HCT116 (cell line): Measurements from ENCODE around the gene FGF3. TPM values are rescaled to one million over a fixed set of nuclear protein-coding genes. Genes with fewer than 3 reads are reported as not detected.

Source experiments
- ATAC-seq: fragments of 200-7000 bp; cut with Tn5 transposase; 2 replicates; pipeline ENCODE4 v1.9.1; 2020; ENCODE audit warnings: mild to moderate bottlenecking, moderate library complexity
- BruUV-seq: library from RNA; stranded (reverse); fragments of 400-500 nt; replicated peaks from 2 replicates; lab custom pipeline; 2021; lab: Mats Ljungman, UMichigan
- CTCF ChIA-PET: fragments of 300-600 bp; sonication (Branson Sonifier 250); formaldehyde crosslinking; loops from one replicate; lab custom pipeline; 2021; ENCODE audit warnings: antibody characterized with exemption; lab: Charles Lee
- POLR2A ChIA-PET: fragments of 300-600, 350-600 bp; sonication (Branson Sonifier 250); formaldehyde crosslinking; loops from one replicate; lab custom pipeline; 2021; ENCODE audit warnings: antibody characterized with exemption; lab: Charles Lee
- RAD21 ChIA-PET, 2 experiments: fragments of 300-600 bp; sonication (Branson Sonifier 250); formaldehyde crosslinking; loops; one replicate each; lab custom pipeline; 2023; ENCODE audit warnings: low total read pairs in 2 of 2; ENCODE audit not compliant: uncharacterized antibody in 2 of 2, unreplicated experiment in 2 of 2, low non-redundant PET in 1 of 2; lab: Charles Lee
- DNase-seq: peaks from one replicate; pipeline ENCODE4 v3.0.0-alpha.2; 2010; ENCODE audit warnings: low read depth, low spot score
- H2AFZ ChIP-seq: fragments of 200-600 bp; shearing (Covaris generic), sonication (generic); 2 replicates; pipeline ENCODE4 v1.6.1; 2017; ENCODE audit warnings: low read depth, mixed run types, mixed read lengths, antibody characterized with exemption, low read length; ENCODE audit not compliant: poor library complexity, severe bottlenecking
- H3K27ac ChIP-seq: 2 replicates; pipeline ENCODE4 v1.5.1; 2012; ENCODE audit warnings: low read depth, low read length
- H3K27me3 ChIP-seq: fragments of 200-600 bp; sonication (generic); 2 replicates; pipeline ENCODE4 v1.6.1; 2016; ENCODE audit warnings: mixed run types, low read length, mixed read lengths; ENCODE audit not compliant: insufficient read depth
- H3K36me3 ChIP-seq, 2 experiments: fragments of 200-500 bp in 1 of 2; fragments of 200-600 bp in 1 of 2; sonication (Bioruptor generic) in 1 of 2; sonication (generic) in 1 of 2; 2 replicates each; pipeline versions ENCODE4 v1.5.1 to v1.6.1; 2014 to 2016; ENCODE audit warnings: low read length in 2 of 2, inconsistent platforms in 1 of 2, mixed read lengths in 1 of 2, mixed run types in 1 of 2; ENCODE audit not compliant: insufficient read depth in 2 of 2, control insufficient read depth in 1 of 2
- H3K4me1 ChIP-seq, 2 experiments: fragments of 200-600 bp in 1 of 2; sonication (generic) in 1 of 2; 2 replicates each; pipeline versions ENCODE4 v1.5.1 to v1.6.1; 2012 to 2017; ENCODE audit warnings: low read length in 2 of 2, inconsistent platforms in 1 of 2, mild to moderate bottlenecking in 1 of 2, mixed read lengths in 1 of 2, mixed run types in 1 of 2, moderate library complexity in 1 of 2; ENCODE audit not compliant: insufficient read depth in 2 of 2, control insufficient read depth in 1 of 2
- H3K4me2 ChIP-seq: fragments of 200-600 bp; sonication (generic); 2 replicates; pipeline ENCODE4 v1.6.1; 2017; ENCODE audit warnings: mixed run types, low read length, mixed read lengths
- H3K4me3 ChIP-seq, 2 experiments: fragments of 200-600 bp in 1 of 2; sonication (generic) in 1 of 2; replicated peaks in 1 of 2; 2 replicates each; pipeline ENCODE4 v1.5.1; 2011 to 2016; ENCODE audit warnings: low read length in 2 of 2, control low read depth in 1 of 2, low read depth in 1 of 2, mild to moderate bottlenecking in 1 of 2, mixed read lengths in 1 of 2, mixed run types in 1 of 2
- H3K79me2 ChIP-seq: fragments of 200-600 bp; sonication (generic); 2 replicates; pipeline ENCODE4 v1.6.1; 2017; ENCODE audit warnings: mild to moderate bottlenecking, mixed run types, low read length, moderate library complexity, mixed read lengths; ENCODE audit not compliant: insufficient read depth
- H3K9ac ChIP-seq: fragments of 200-600 bp; sonication (generic); 2 replicates; pipeline ENCODE4 v1.6.1; 2016; ENCODE audit warnings: low read length, mixed read lengths
- H3K9me2 ChIP-seq: fragments of 200-600 bp; sonication (generic), shearing (Covaris generic); 2 replicates; pipeline ENCODE4 v1.6.1; 2017; ENCODE audit warnings: mixed run types, mild to moderate bottlenecking, moderate library complexity; ENCODE audit not compliant: insufficient read depth
- H3K9me3 ChIP-seq, 2 experiments: fragments of 200-500 bp in 1 of 2; fragments of 200-600 bp in 1 of 2; sonication (Bioruptor generic) in 1 of 2; sonication (generic) in 1 of 2; 2 replicates each; pipeline ENCODE4 v1.6.1; 2014 to 2017; ENCODE audit warnings: low read length in 2 of 2, mixed read lengths in 2 of 2, inconsistent platforms in 1 of 2, low read depth in 1 of 2, mild to moderate bottlenecking in 1 of 2, mixed run types in 1 of 2, moderate library complexity in 1 of 2; ENCODE audit not compliant: control insufficient read depth in 1 of 2, insufficient read depth in 1 of 2
- H4K20me1 ChIP-seq: fragments of 200-600 bp; sonication (generic), shearing (Covaris generic); 2 replicates; pipeline ENCODE4 v1.6.1; 2017; ENCODE audit warnings: mixed run types, mild to moderate bottlenecking, moderate library complexity; ENCODE audit not compliant: insufficient read depth
- CBX3 ChIP-seq: IDR thresholded peaks from 2 replicates; pipeline ENCODE4 v1.6.1; 2012; ENCODE audit warnings: low read depth
- CEBPB ChIP-seq: IDR thresholded peaks from 2 replicates; pipeline ENCODE4 v1.6.1; 2012; ENCODE audit warnings: low read depth
- ELF1 ChIP-seq: IDR thresholded peaks from 2 replicates; pipeline ENCODE4 v1.6.1; 2012; ENCODE audit warnings: low read depth, borderline replicate concordance
- EZH2phosphoT487 ChIP-seq: fragments of 200-600 bp; IDR thresholded peaks from 2 replicates; pipeline ENCODE4 v1.6.1; 2018; ENCODE audit warnings: antibody characterized with exemption, borderline replicate concordance
- POLR2A ChIP-seq: IDR thresholded peaks from 2 replicates; pipeline ENCODE4 v1.7.0; 2011; ENCODE audit warnings: borderline replicate concordance; ENCODE audit not compliant: insufficient read depth, insufficient read length; ENCODE audit errors: extremely low read depth
- SRF ChIP-seq: IDR thresholded peaks from 2 replicates; pipeline ENCODE4 v1.6.1; 2012; ENCODE audit warnings: low read depth
- YY1 ChIP-seq: IDR thresholded peaks from 2 replicates; pipeline ENCODE4 v1.6.1; 2011; ENCODE audit warnings: low read length, low read depth, moderate library complexity, mild to moderate bottlenecking; ENCODE audit not compliant: insufficient replicate concordance; ENCODE audit errors: extremely low read depth
- ZFX ChIP-seq: fragments of 450-650 bp; IDR thresholded peaks from 2 replicates; pipeline ENCODE4 v1.6.1; 2017
- ZNF274 ChIP-seq: fragments of 200-500 bp; sonication (Bioruptor generic); IDR thresholded peaks from 2 replicates; pipeline ENCODE4 v1.6.1; 2014; ENCODE audit warnings: mild to moderate bottlenecking, low read depth, low read length, inconsistent platforms
- intact Hi-C: fragments of 100-400 bp; cut with micrococcal nuclease; formaldehyde crosslinking; loops from 2 replicates; pipeline ENCODE4 v1.10.0; 2022
- total RNA-seq: library from RNA; stranded (reverse); gene quantifications from one replicate; pipeline ENCODE4 v1.2.1, GENCODE V29; 2021; ENCODE audit not compliant: unreplicated experiment
- TF ChIP-seq, protein P1 (sequence below): IDR thresholded peaks from 2 replicates; pipeline ENCODE4 v1.6.1; 2012
- TF ChIP-seq, protein P2 (sequence below): IDR thresholded peaks from 2 replicates; pipeline ENCODE4 v1.6.1; 2012
- TF ChIP-seq, protein P3 (sequence below): IDR thresholded peaks from 2 replicates; pipeline ENCODE4 v1.6.1; 2011; ENCODE audit warnings: mild to moderate bottlenecking, low read length, moderate library complexity; ENCODE audit not compliant: insufficient replicate concordance; ENCODE audit errors: extremely low read depth
- TF ChIP-seq, protein P4 (sequence below), 3 experiments: fragments of 200-600 bp in 1 of 3; sonication (generic) in 1 of 3; IDR thresholded peaks in 2 of 3; conservative IDR thresholded peaks in 1 of 3; 2 replicates each; pipeline ENCODE4 v1.5.1; 2012 to 2017; ENCODE audit warnings: low read depth in 2 of 3, low read length in 2 of 3, antibody characterized with exemption in 1 of 3, borderline replicate concordance in 1 of 3, control low read depth in 1 of 3, mild to moderate bottlenecking in 1 of 3, mixed read lengths in 1 of 3, mixed run types in 1 of 3, moderate library complexity in 1 of 3; ENCODE audit not compliant: insufficient read depth in 1 of 3

The FGF3 gene
- total RNA-seq, 1 experiment from 2014 or later, result not detected

GRCh38 chr11:69863544-69864200 is 44.5 kb upstream of the FGF3 start:
- no peaks in the 10 kb centered on the region for H3K9me3 ChIP-seq
- no peak overlapping the region for H3K9ac ChIP-seq
- ATAC-seq (no peak), DNase-seq (no peak)
- ChIA-PET POLR2A (no interaction called here), RAD21 (no interaction called here), CTCF (no interaction called here)
- H2AFZ ChIP-seq, result no peak overlapping the region
- no peaks in the 10 kb centered on the region for H3K36me3 ChIP-seq
- no TSS peak for BruUV-seq
- no peaks in the 10 kb centered on the region for H3K27me3 ChIP-seq
- no peak for TF ChIP-seq CBX3
- TF ChIP-seq ZNF274, result no peak
- TF ChIP-seq, protein P1, sequence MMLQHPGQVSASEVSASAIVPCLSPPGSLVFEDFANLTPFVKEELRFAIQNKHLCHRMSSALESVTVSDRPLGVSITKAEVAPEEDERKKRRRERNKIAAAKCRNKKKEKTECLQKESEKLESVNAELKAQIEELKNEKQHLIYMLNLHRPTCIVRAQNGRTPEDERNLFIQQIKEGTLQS, result no peak
- no peak for TF ChIP-seq SRF
- no peak for TF ChIP-seq ELF1
- H3K4me2 ChIP-seq, result no peak overlapping the region
- no peak overlapping the region for H3K27ac ChIP-seq
- H3K4me1 ChIP-seq, result peaks cover 0 to 10% of the 10 kb centered on the region in 2 experiments; a peak in 2 of 4 replicates
- H3K79me2 ChIP-seq, result no peaks in the 10 kb centered on the region
- no peaks in the 10 kb centered on the region for H4K20me1 ChIP-seq
- no peak overlapping the region for H3K4me3 ChIP-seq
- intact Hi-C loops, result no loop called here
- no peaks in the 10 kb centered on the region for H3K9me2 ChIP-seq

DNA sequence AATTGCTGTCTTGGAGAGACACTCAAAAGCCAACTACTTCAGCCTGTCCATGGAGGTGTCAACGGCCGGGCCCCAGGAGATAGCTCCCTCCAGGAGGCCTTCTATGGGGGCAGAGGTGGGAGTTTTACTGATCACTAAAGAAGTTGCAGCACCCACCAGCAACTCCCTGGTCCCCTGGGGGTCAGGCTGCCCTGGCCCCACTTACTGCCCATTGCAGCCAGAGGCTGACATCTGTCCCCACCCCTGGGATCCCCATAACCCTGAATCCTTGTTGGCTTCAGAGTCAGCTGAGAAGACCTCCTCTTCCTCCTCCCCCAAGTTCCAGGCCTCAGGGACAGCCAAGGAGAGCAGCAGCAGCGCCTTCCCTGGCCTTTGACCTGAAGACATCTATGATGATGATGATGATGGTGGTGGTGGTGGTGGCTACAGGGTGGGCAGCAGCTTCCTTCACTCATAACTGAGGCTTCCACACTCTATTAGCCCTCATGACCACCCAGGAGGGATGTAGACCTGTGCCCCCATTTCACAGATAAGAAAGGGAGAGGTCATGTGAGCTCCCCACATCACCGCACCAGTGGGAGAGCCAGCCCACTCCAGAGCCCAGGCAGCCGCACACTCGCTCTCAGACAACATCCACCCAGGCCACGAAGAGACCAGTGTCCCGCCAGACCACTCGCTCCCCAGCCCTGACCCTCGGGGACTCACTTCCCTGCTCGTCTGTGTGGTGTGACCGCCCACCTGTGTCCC is 43.8 kb upstream of the FGF3 start:
- Histone ChIP-seq H3K27me3 (no peaks in the 10 kb centered on the region), H3K79me2 (no peaks in the 10 kb centered on the region), H3K36me3 (no peaks in the 10 kb centered on the region), H3K4me1 (peaks cover 0 to 8% of the 10 kb centered on the region in 2 experiments; a peak in 2 of 4 replicates), H3K9ac (no peak overlapping the region), H4K20me1 (no peaks in the 10 kb centered on the region), H3K9me3 (no peaks in the 10 kb centered on the region), H3K4me3 (no peak overlapping the region), H2AFZ (no peak overlapping the region), H3K27ac (no peak overlapping the region), H3K4me2 (no peak overlapping the region), H3K9me2 (no peaks in the 10 kb centered on the region)
- ATAC-seq (no peak), DNase-seq (no peak)
- no peak for TF ChIP-seq POLR2A
- no peak for TF ChIP-seq ZFX
- TF ChIP-seq, protein P2, sequence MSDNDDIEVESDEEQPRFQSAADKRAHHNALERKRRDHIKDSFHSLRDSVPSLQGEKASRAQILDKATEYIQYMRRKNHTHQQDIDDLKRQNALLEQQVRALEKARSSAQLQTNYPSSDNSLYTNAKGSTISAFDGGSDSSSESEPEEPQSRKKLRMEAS, result no peak
- TF ChIP-seq SRF, result no peak
- TF ChIP-seq, protein P3, sequence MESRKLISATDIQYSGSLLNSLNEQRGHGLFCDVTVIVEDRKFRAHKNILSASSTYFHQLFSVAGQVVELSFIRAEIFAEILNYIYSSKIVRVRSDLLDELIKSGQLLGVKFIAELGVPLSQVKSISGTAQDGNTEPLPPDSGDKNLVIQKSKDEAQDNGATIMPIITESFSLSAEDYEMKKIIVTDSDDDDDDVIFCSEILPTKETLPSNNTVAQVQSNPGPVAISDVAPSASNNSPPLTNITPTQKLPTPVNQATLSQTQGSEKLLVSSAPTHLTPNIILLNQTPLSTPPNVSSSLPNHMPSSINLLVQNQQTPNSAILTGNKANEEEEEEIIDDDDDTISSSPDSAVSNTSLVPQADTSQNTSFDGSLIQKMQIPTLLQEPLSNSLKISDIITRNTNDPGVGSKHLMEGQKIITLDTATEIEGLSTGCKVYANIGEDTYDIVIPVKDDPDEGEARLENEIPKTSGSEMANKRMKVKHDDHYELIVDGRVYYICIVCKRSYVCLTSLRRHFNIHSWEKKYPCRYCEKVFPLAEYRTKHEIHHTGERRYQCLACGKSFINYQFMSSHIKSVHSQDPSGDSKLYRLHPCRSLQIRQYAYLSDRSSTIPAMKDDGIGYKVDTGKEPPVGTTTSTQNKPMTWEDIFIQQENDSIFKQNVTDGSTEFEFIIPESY, result no peak
- TF ChIP-seq EZH2phosphoT487, result no peak
- no peak for TF ChIP-seq CBX3
- TF ChIP-seq ZNF274, result no peak
- no peak for TF ChIP-seq CEBPB
- TF ChIP-seq, protein P4, sequence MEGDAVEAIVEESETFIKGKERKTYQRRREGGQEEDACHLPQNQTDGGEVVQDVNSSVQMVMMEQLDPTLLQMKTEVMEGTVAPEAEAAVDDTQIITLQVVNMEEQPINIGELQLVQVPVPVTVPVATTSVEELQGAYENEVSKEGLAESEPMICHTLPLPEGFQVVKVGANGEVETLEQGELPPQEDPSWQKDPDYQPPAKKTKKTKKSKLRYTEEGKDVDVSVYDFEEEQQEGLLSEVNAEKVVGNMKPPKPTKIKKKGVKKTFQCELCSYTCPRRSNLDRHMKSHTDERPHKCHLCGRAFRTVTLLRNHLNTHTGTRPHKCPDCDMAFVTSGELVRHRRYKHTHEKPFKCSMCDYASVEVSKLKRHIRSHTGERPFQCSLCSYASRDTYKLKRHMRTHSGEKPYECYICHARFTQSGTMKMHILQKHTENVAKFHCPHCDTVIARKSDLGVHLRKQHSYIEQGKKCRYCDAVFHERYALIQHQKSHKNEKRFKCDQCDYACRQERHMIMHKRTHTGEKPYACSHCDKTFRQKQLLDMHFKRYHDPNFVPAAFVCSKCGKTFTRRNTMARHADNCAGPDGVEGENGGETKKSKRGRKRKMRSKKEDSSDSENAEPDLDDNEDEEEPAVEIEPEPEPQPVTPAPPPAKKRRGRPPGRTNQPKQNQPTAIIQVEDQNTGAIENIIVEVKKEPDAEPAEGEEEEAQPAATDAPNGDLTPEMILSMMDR (IDR thresholded peaks at IDR 0.05 in 2 of 3, conservative IDR thresholded peaks at IDR 0.05 in 1 of 3; ENCODE audit: borderline replicate concordance in 1 of 3, insufficient read depth in 1 of 3, low read depth in 2 of 3, low read length in 2 of 3), result no peak
- no peak for TF ChIP-seq ELF1
- no peak for TF ChIP-seq YY1
- ChIA-PET POLR2A (no interaction called here), RAD21 (no interaction called here), CTCF (no interaction called here)
- intact Hi-C loops, result no loop called here
- no TSS peak for BruUV-seq
